ENCODE measurements around the gene RIN3.

The RIN3 gene

DNA sequence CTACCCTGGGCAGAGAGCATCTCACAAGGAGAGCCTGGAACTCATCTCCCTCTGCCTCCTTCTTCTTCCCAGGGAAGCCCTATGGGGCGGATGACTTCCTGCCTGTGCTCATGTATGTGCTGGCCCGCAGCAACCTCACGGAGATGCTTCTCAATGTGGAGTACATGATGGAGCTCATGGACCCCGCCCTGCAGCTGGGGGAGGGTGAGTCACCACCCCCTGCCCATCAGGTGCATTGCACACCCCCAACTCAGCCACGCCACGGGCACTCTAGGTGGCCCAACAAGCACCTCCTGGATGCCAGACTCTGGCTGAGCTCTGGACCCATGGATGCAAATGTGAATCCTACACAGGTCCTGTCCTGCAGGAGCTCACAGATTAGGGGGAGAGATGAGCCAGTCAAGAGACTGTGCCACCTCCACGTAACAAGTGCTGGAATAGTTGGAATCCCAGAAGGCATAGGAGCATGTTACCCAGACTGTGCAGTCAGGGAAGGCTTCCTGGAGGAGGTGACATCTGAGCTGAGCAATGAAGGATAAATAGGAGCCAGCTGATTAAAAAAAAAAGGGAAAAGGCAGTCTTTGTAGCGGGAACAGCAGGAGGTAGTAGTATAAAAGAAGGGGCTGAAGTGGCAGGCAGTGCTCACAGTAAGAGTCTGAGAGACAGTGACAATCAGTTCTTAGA is 163.0 kb downstream of the RIN3 start:
- no peaks in the 10 kb centered on the region for H3K9me2 ChIP-seq (replicated peaks; ENCODE audit: insufficient read depth, low read length)
- H3K4me2 ChIP-seq (ENCODE audit: low read depth, low read length), result no peak overlapping the region
- H2AFZ ChIP-seq (ENCODE audit: low read length), result no peak overlapping the region
- DNase-seq, result no peak
- H3K4me1 ChIP-seq (ENCODE audit: low read length), result no peaks in the 10 kb centered on the region
- no peaks in the 10 kb centered on the region for H3K27me3 ChIP-seq (replicated peaks; ENCODE audit: insufficient read depth, low read length)
- H3K9me3 ChIP-seq (replicated peaks; ENCODE audit: insufficient read depth, low read length), result no peaks in the 10 kb centered on the region
- H3K36me3 ChIP-seq (replicated peaks; ENCODE audit: insufficient read depth, low read length), result no peaks in the 10 kb centered on the region
- H3K9ac ChIP-seq (ENCODE audit: low read length), result no peak overlapping the region
- H4K20me1 ChIP-seq (ENCODE audit: insufficient read depth, low read length), result no peaks in the 10 kb centered on the region
- no peak overlapping the region for H3K27ac ChIP-seq (ENCODE audit: low read length)
- no peak overlapping the region for H3K4me3 ChIP-seq (ENCODE audit: low read length)
- TF ChIP-seq EZH2phosphoT487 (IDR thresholded peaks at IDR 0.05; ENCODE audit: low read length) (no peak), EZH2 (optimal IDR thresholded peaks at IDR 0.05; ENCODE audit: low read depth, low read length) (no peak)
- TF ChIP-seq, protein P1, sequence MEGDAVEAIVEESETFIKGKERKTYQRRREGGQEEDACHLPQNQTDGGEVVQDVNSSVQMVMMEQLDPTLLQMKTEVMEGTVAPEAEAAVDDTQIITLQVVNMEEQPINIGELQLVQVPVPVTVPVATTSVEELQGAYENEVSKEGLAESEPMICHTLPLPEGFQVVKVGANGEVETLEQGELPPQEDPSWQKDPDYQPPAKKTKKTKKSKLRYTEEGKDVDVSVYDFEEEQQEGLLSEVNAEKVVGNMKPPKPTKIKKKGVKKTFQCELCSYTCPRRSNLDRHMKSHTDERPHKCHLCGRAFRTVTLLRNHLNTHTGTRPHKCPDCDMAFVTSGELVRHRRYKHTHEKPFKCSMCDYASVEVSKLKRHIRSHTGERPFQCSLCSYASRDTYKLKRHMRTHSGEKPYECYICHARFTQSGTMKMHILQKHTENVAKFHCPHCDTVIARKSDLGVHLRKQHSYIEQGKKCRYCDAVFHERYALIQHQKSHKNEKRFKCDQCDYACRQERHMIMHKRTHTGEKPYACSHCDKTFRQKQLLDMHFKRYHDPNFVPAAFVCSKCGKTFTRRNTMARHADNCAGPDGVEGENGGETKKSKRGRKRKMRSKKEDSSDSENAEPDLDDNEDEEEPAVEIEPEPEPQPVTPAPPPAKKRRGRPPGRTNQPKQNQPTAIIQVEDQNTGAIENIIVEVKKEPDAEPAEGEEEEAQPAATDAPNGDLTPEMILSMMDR (IDR thresholded peaks at IDR 0.05; ENCODE audit: low read length), result no peak
- H3F3A ChIP-seq (ENCODE audit: insufficient read depth, low read length), result no peaks in the 10 kb centered on the region
- no peaks in the 10 kb centered on the region for H3K79me2 ChIP-seq (ENCODE audit: low read length)

- Histone ChIP-seq H3K79me2 (ENCODE audit: low read length) (no peaks in the 10 kb centered on the region), H3K4me2 (ENCODE audit: low read depth, low read length) (no peak overlapping the region), H2AFZ (ENCODE audit: low read length) (no peak overlapping the region), H3K9me2 (replicated peaks; ENCODE audit: insufficient read depth, low read length) (no peaks in the 10 kb centered on the region), H3K36me3 (replicated peaks; ENCODE audit: insufficient read depth, low read length) (no peaks in the 10 kb centered on the region), H3K9ac (ENCODE audit: low read length) (no peak overlapping the region), H4K20me1 (ENCODE audit: insufficient read depth, low read length) (no peaks in the 10 kb centered on the region), H3K27ac (ENCODE audit: low read length) (no peak overlapping the region), H3K9me3 (replicated peaks; ENCODE audit: insufficient read depth, low read length) (no peaks in the 10 kb centered on the region), H3K27me3 (replicated peaks; ENCODE audit: insufficient read depth, low read length) (no peaks in the 10 kb centered on the region), H3K4me3 (ENCODE audit: low read length) (no peak overlapping the region), H3K4me1 (ENCODE audit: low read length) (no peaks in the 10 kb centered on the region), H3F3A (ENCODE audit: insufficient read depth, low read length) (no peaks in the 10 kb centered on the region)
- DNase-seq, result no peak
- TF ChIP-seq, protein P1 (IDR thresholded peaks at IDR 0.05; ENCODE audit: low read length), result no peak
- no peak for TF ChIP-seq EZH2phosphoT487 (IDR thresholded peaks at IDR 0.05; ENCODE audit: low read length)
- TF ChIP-seq EZH2 (optimal IDR thresholded peaks at IDR 0.05; ENCODE audit: low read depth, low read length), result no peak
Observed at GRCh38 chr14:92677087-92677668, 163.6 kb downstream of the RIN3 start.

DNA sequence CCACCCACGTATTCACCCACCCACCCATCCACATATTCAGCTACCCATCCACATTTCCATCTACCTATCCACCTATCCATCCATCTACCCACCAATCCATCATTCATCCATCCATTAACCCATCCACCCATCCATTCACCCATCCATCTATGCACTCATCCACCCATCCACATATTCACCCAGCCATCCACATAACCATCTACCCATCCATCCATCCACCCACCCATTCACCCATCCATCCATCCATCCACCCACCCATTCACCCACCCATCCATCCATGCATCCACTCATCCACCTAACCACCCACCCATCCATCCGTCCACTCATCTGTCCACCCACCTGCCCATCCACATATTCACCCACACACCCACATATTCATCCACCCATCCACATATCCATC is 164.4 kb downstream of the RIN3 start:
- Histone ChIP-seq H2AFZ (ENCODE audit: low read length) (no peak overlapping the region), H3K9ac (ENCODE audit: low read length) (no peak overlapping the region), H3K27ac (ENCODE audit: low read length) (no peak overlapping the region), H4K20me1 (ENCODE audit: insufficient read depth, low read length) (no peaks in the 10 kb centered on the region), H3K36me3 (replicated peaks; ENCODE audit: insufficient read depth, low read length) (no peaks in the 10 kb centered on the region), H3K9me2 (replicated peaks; ENCODE audit: insufficient read depth, low read length) (no peaks in the 10 kb centered on the region), H3K4me2 (ENCODE audit: low read depth, low read length) (no peak overlapping the region), H3K79me2 (ENCODE audit: low read length) (no peaks in the 10 kb centered on the region), H3K27me3 (replicated peaks; ENCODE audit: insufficient read depth, low read length) (no peaks in the 10 kb centered on the region), H3K4me1 (ENCODE audit: low read length) (no peaks in the 10 kb centered on the region), H3K4me3 (ENCODE audit: low read length) (no peak overlapping the region), H3F3A (ENCODE audit: insufficient read depth, low read length) (no peaks in the 10 kb centered on the region), H3K9me3 (replicated peaks; ENCODE audit: insufficient read depth, low read length) (no peaks in the 10 kb centered on the region)
- TF ChIP-seq EZH2 (optimal IDR thresholded peaks at IDR 0.05; ENCODE audit: low read depth, low read length) (no peak), EZH2phosphoT487 (IDR thresholded peaks at IDR 0.05; ENCODE audit: low read length) (no peak)
- TF ChIP-seq, protein P1 (IDR thresholded peaks at IDR 0.05; ENCODE audit: low read length), result no peak
- DNase-seq, result no peak
